GM21526 (cell line): Measurements from ENCODE around the gene PANX3.

Source experiments
- ATAC-seq: cut with Tn5 transposase; IDR thresholded peaks from one replicate; pipeline ENCODE4 v1.9.1; 2021; ENCODE audit warnings: moderate library complexity; ENCODE audit not compliant: unreplicated experiment, low FRiP score

The PANX3 gene

DNA sequence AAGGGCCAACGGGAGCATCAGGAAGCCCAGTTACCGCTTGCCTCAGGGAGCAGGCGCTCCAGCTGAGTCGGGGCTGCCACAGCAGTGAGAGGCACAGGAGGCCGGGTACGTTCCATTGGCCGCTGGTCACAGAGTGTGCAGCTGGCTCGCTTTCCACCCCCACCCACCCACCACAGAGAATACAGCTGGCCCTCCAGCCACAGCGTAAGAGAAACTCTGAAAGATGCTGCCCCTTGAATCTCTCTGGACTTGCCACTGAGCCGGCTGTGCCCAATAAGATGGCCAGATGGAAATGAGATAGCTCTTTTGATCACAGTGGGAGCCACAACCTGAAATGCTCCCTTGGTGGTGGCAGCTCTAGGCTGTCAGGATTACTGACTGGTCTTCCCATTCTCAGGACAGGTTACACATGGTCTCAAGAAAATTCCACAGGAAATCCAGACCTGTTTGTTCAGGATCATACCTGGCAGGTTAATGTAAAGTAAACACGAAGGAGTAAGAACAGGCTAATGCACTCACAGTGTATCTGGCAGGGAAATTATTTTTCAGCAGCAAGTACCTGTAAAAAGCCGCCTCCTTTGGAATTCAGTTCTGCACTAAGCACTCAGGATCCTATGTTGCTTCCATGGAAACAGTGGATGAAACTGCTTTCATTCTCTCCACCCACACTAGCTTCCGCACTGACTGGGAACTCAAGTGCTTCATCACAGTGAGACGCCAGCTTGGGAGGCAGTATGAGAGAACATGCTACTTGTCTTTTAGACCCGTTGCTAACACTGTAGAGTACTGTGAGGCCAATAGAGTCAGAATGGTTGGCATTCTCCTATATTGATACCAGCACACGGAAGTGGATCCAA, 45.8 kb downstream of the PANX3 start:
- no peak for ATAC-seq

DNA sequence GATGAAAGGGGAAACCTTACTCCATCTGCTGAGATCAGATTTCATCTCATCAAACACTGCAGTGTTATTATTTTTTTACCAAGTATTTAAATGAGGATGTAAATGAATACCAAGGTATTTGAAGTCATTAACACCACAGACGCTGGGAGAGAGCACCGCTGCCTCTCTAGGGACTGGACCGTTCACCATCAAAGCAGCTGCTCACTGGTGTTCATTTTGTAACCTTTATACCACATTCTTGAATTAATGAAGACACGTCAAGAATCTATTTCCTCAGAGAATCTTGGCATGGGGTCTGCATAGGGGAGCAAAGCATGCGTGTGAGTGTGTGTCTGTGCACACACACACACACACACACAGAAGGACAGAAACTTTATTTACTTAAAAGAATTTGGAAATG, 46.7 kb downstream of the PANX3 start:
- ATAC-seq, result no peak

DNA sequence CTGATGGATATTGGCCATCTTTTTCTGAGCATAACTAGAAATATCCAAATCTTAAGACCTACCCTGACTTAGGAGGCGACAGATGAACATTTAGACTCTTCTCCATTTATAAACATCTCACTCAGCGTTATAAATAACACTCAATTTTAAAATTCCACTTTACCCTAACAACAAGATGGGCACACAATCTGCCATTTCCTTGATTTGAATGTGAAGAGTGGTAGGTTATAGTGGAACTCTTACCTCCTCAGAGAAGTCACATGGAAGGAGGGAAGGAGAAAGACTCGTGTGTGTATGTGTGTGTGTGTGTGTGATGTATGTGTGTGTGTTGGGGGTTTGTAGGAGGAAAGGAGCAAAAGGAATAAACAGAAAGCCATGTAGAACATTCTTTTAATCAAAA, 47.3 kb downstream of the PANX3 start:
- ATAC-seq, result no peak

DNA sequence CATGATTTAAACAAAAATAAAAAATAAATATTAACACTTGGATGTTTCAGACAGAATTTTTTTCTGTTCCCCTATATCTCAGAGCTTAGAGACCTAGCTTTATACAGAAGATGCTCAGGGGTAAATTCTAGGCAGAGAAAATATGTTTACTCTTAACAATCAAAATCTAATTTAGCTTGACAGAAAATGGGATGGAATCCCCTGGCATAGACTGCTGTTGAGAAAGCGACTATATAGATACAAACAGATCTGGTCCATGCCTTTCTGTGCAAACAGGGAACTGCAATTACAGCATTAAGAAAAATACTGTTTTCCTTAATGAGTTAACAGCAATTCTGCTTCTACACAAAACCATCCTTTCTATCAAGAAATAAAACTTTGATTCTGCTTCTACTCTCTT, 47.8 kb downstream of the PANX3 start:
- no peak for ATAC-seq

DNA sequence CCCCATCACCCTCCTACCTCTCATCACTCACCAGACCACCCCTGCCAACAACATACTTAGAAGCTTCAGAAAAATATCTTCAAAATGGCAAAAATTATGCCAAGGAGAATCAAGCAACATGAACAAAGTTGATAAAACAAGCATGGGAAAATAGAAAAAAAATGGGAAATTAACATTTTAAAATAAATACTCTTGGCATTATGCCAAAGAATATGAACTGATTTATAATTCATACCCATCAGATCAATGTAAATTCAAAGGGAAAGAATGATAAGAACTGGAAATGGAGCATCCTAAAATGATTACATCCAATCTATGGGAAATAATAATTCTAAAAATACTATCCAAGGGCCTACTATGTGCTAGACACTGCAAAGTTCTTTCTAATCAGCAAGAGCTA, 50.3 kb downstream of the PANX3 start:
- ATAC-seq, result no peak

DNA sequence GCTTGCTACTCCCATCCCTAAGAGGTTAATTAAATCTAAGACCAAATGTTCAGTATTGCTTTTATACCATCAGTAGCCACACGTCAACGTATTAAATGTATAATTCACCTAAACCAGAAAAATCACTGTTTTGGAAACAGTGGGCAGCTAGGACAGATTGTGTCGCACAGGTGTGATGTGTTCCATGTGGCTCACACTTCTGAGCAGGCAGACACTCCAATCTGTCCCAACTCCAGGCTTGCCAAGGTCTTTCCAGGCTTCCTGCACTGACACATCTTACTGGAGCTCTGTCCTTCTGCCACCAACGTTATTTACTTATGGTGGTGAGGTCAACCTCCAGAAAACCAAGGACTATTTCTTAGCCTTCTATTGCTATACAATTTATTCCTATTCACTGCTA, 50.9 kb downstream of the PANX3 start:
- no peak for ATAC-seq

DNA sequence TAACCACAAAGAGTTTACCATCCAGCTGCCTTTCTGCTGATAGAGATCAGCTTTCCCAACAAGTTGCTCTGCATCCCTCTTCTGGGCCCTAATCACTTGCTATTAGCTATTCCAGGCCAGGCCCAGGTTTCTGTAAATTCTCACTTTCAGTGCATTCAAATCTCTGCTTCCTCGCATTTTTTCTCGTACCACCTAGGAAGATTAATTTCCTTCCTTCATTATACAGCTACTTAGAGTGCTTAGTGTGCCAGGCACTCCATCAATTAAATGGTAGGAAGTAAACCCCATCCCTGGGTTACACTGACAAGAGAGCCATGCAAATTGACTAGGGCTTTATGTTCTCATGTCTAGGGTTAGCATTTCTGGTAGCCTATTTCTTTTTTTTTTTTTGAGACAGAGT, 52.6 kb downstream of the PANX3 start:
- ATAC-seq, result no peak

DNA sequence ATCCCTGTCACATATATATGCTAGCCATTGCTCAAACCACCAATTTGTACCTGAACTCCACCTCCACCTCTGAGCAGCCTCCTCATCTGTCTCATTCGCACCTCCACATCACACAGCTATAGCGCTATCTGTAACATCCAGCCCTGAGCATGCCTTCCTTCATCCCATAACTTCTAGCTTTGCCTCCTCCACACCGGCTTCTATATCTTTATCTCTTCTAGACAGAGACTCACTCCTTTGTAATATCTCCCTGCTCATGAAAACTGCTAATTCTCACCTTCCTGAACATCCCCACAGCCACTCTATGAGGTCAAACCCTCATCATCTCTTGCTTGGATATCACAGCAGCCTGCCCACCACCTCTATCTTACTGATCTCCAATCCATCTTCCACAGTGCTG, 56.4 kb downstream of the PANX3 start:
- no peak for ATAC-seq

DNA sequence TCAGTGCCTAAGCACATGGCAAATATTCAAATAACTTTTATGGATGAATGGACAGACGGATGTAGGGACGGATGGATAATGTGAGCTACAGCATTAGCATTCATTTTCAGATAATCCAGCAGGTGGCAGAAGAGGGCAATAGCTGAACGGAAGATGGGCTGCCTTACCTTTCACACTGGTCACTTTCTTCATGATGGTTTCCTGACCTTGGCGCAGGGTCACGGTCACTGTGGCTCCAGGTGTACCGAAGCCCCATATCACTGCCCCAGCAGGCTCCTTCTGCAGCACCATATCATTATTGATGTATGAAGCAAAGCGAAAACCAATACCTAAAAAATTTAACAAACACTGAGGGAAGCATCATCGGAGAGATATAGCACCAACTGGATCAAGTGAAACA, 58.0 kb downstream of the PANX3 start:
- ATAC-seq, result no peak
